ENCODE data around the gene CNPY3. TPM values are rescaled to one million over a fixed set of nuclear protein-coding genes. Genes with fewer than 3 reads are reported as not detected.

The CNPY3 gene
- polyA plus RNA-seq, 1 donor (not counting 4 experiments of a cell fraction or from before 2014, with no cell fraction given), result 19.7 TPM

GRCh38 chr6:42974919-42975505, 45.7 kb downstream of the CNPY3 start:
- DNase-seq (ENCODE audit: low read depth, low spot score) (no peak), FAIRE-seq (peak; percentile 86)
- H3K4me3 ChIP-seq (ENCODE audit: control insufficient read depth in 2 of 3, extremely low read depth in 1 of 3, insufficient read depth in 2 of 3, low read depth in 1 of 3, low read length in 3 of 3), result no peak overlapping the region
- peaks cover 2 to 6% of the 10 kb centered on the region in 2 experiments for H3K36me3 ChIP-seq (ENCODE audit: control insufficient read depth in 2 of 2, extremely low read depth in 1 of 2, insufficient read depth in 2 of 2, low read length in 2 of 2)
- H3K27ac ChIP-seq (ENCODE audit: control insufficient read depth, insufficient read depth, low read length), result no peak overlapping the region
- H3K4me2 ChIP-seq (ENCODE audit: control insufficient read depth, extremely low read depth, insufficient read depth, low read depth, low read length), result peak overlapping the region; percentile 55
- no peaks in the 10 kb centered on the region for H4K20me1 ChIP-seq (ENCODE audit: control insufficient read depth, extremely low read depth, insufficient read depth, low read length)
- H3K27me3 ChIP-seq (ENCODE audit: control insufficient read depth, extremely low read depth, insufficient read depth, low read length), result no peaks in the 10 kb centered on the region
- H3K4me1 ChIP-seq (ENCODE audit: control insufficient read depth, extremely low read depth, insufficient read depth, low read length), result peaks cover 33% of the 10 kb centered on the region
- H3K9me3 ChIP-seq (ENCODE audit: control insufficient read depth, low read depth, low read length), result no peaks in the 10 kb centered on the region
- TF ChIP-seq CTCF (optimal IDR thresholded peaks at IDR 0.05 in 1 of 3, IDR thresholded peaks at IDR 0.05 in 1 of 3, conservative IDR thresholded peaks at IDR 0.05 in 1 of 3; ENCODE audit: extremely low read depth in 1 of 3, insufficient read depth in 2 of 3, low read length in 3 of 3) (no peak), EZH2 (IDR thresholded peaks at IDR 0.05; ENCODE audit: low read length) (no peak)
- no peak overlapping the region for H2AFZ ChIP-seq (ENCODE audit: control insufficient read depth, low read length)
- peaks cover 20% of the 10 kb centered on the region for H3K79me2 ChIP-seq (ENCODE audit: control insufficient read depth, insufficient read depth, low read length)
- no peak overlapping the region for H3K9ac ChIP-seq (ENCODE audit: control insufficient read depth, extremely low read depth, insufficient read depth, low read length)
- dilution Hi-C loops (cut with MboI; ENCODE audit: extremely low pct_ligation_motif_present, low sequenced_read_pairs), result no loop called here
- peaks cover 3% of the 10 kb centered on the region for H3K9me1 ChIP-seq (ENCODE audit: control insufficient read depth, extremely low read depth, insufficient read depth, low read length)

GRCh38 chr6:42978487-42978838, 49.2 kb downstream of the CNPY3 start:
- Histone ChIP-seq H2AFZ (ENCODE audit: control insufficient read depth, low read length) (peak overlapping the region; percentile 9), H3K27me3 (ENCODE audit: control insufficient read depth, extremely low read depth, insufficient read depth, low read length) (no peaks in the 10 kb centered on the region), H3K4me2 (ENCODE audit: control insufficient read depth, extremely low read depth, insufficient read depth, low read depth, low read length) (peak overlapping the region; percentile 99), H3K4me1 (ENCODE audit: control insufficient read depth, extremely low read depth, insufficient read depth, low read length) (peaks cover 28% of the 10 kb centered on the region), H3K79me2 (ENCODE audit: control insufficient read depth, insufficient read depth, low read length) (peaks cover 20% of the 10 kb centered on the region), H3K36me3 (ENCODE audit: control insufficient read depth in 2 of 2, extremely low read depth in 1 of 2, insufficient read depth in 2 of 2, low read length in 2 of 2) (peaks cover 2 to 6% of the 10 kb centered on the region in 2 experiments), H3K4me3 (ENCODE audit: control insufficient read depth in 2 of 3, extremely low read depth in 1 of 3, insufficient read depth in 2 of 3, low read depth in 1 of 3, low read length in 3 of 3) (peak overlapping the region; percentile 69 to 93 (median 93)), H3K9me3 (ENCODE audit: control insufficient read depth, low read depth, low read length) (no peaks in the 10 kb centered on the region), H3K9ac (ENCODE audit: control insufficient read depth, extremely low read depth, insufficient read depth, low read length) (peak overlapping the region; percentile 87), H4K20me1 (ENCODE audit: control insufficient read depth, extremely low read depth, insufficient read depth, low read length) (no peaks in the 10 kb centered on the region), H3K9me1 (ENCODE audit: control insufficient read depth, extremely low read depth, insufficient read depth, low read length) (peaks cover 3% of the 10 kb centered on the region), H3K27ac (ENCODE audit: control insufficient read depth, insufficient read depth, low read length) (peak overlapping the region; percentile 81)
- no peak for TF ChIP-seq CTCF (optimal IDR thresholded peaks at IDR 0.05 in 1 of 3, IDR thresholded peaks at IDR 0.05 in 1 of 3, conservative IDR thresholded peaks at IDR 0.05 in 1 of 3; ENCODE audit: extremely low read depth in 1 of 3, insufficient read depth in 2 of 3, low read length in 3 of 3)
- TF ChIP-seq EZH2 (IDR thresholded peaks at IDR 0.05; ENCODE audit: low read length), result no peak
- no peak for DNase-seq (ENCODE audit: low read depth, low spot score)
- no peak for FAIRE-seq
- dilution Hi-C loops (cut with MboI; ENCODE audit: extremely low pct_ligation_motif_present, low sequenced_read_pairs), result no loop called here

Measured in keratinocyte (primary cell).